Measurements from ENCODE around the gene HAGH. TPM values are rescaled to one million over a fixed set of nuclear protein-coding genes. Genes with fewer than 3 reads are reported as not detected.
A peak's percentile ranks its signal among the peaks of the same experiment; 100 is the strongest.

HAGH gene
- total and polyA plus RNA-seq, 9 of the 15 experiments (the other 6 are each of a cell fraction or from before 2014, with no cell fraction given) = 0.46 to 35.1 (median 16.8) TPM

DNA sequence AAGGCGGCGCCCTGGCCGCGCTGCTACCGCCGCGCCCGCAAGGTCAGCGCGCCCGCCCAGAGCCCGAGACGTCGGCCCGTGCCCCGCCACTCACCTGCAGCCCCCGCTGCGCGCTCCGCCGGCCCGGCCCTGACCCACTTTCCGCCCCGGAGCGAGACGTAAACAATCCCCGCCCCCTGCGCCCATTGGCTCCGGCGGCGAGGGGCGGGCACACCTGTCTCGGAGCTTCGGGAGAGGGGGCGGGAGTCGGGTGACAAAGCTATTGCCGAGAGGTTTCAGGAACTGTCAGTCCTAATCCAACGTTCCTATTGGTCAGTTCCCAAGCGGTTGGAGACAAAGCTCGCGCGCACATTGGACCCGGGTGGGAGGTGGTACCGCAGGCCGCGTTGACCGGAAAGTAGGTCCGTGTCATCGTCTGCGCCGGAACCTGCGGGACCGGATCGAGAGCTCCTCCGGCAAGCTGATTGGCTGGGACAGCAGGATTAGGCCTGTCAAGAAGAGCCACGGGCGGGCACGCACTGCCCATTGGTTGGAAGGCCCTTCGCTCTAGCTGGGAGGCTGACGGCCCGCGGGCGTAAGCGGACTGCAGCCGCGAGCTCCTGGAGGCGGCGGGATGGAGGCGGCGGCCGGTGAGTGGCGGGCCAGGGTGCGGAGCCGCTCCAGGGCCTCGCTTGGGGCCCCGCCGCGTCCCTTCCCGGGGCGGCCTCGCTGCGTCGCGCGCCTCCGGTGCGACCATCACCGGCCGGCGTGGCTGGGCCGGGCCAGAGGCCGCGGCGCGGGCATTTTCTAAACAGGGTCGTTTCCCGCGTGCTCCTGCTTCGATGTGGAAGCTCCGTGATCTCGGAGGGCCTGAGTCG lies 44.0 kb downstream of the HAGH start, which contains the start of the genes NUBP2 and SPSB3 (continued):
- TF ChIP-seq, protein P1, sequence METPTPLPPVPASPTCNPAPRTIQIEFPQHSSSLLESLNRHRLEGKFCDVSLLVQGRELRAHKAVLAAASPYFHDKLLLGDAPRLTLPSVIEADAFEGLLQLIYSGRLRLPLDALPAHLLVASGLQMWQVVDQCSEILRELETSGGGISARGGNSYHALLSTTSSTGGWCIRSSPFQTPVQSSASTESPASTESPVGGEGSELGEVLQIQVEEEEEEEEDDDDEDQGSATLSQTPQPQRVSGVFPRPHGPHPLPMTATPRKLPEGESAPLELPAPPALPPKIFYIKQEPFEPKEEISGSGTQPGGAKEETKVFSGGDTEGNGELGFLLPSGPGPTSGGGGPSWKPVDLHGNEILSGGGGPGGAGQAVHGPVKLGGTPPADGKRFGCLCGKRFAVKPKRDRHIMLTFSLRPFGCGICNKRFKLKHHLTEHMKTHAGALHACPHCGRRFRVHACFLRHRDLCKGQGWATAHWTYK (CRISPR knock-in tag; IDR thresholded peaks at IDR 0.05) = 0 out of 2 replicates have a peak, but pooled peaks have one; percentile 44
- TF ChIP-seq SMARCA5 (IDR thresholded peaks at IDR 0.05) = no peak
- no peak for TF ChIP-seq ZNF398 (CRISPR knock-in tag; IDR thresholded peaks at IDR 0.05)
- no peak for TF ChIP-seq MITF (IDR thresholded peaks at IDR 0.05)
- TF ChIP-seq ZNF583 (CRISPR knock-in tag; IDR thresholded peaks at IDR 0.05) = no peak
- TF ChIP-seq ZFPM2 (CRISPR knock-in tag; IDR thresholded peaks at IDR 0.05) = no peak
- 0 out of 4 replicates have a peak, but pooled peaks of 1 of the 2 experiments have one; percentile 33 for TF ChIP-seq TEAD1 (CRISPR knock-in tag; IDR thresholded peaks at IDR 0.05)
- no peak for TF ChIP-seq ZNF407 (IDR thresholded peaks at IDR 0.05; ENCODE audit: low read depth)
- TF ChIP-seq, protein P2, sequence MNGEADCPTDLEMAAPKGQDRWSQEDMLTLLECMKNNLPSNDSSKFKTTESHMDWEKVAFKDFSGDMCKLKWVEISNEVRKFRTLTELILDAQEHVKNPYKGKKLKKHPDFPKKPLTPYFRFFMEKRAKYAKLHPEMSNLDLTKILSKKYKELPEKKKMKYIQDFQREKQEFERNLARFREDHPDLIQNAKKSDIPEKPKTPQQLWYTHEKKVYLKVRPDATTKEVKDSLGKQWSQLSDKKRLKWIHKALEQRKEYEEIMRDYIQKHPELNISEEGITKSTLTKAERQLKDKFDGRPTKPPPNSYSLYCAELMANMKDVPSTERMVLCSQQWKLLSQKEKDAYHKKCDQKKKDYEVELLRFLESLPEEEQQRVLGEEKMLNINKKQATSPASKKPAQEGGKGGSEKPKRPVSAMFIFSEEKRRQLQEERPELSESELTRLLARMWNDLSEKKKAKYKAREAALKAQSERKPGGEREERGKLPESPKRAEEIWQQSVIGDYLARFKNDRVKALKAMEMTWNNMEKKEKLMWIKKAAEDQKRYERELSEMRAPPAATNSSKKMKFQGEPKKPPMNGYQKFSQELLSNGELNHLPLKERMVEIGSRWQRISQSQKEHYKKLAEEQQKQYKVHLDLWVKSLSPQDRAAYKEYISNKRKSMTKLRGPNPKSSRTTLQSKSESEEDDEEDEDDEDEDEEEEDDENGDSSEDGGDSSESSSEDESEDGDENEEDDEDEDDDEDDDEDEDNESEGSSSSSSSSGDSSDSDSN (IDR thresholded peaks at IDR 0.05; ENCODE audit: borderline replicate concordance in 1 of 2, low read depth in 2 of 2, low read length in 2 of 2) = no peak
- TF ChIP-seq NR1H2 (CRISPR knock-in tag; IDR thresholded peaks at IDR 0.05) = no peak
- TF ChIP-seq ZNF507 (tag; conservative IDR thresholded peaks at IDR 0.05) = no peak

Measured in K562 (cell line).